HL-60 (cell line): ENCODE data around the gene ANKS1A.

ENCODE experiments used
- CTCF ChIP-seq: IDR thresholded peaks from one replicate; pipeline ENCODE4 v1.5.1; 2011; ENCODE audit warnings: low read length, control low read depth, inconsistent platforms; ENCODE audit not compliant: insufficient read depth
- POLR2AphosphoS5 ChIP-seq: IDR thresholded peaks from 2 replicates; pipeline ENCODE4 v1.6.1; 2012; ENCODE audit warnings: low read depth
- REST ChIP-seq: IDR thresholded peaks from 2 replicates; pipeline ENCODE4 v1.6.1; 2012; ENCODE audit warnings: low read depth; ENCODE audit not compliant: insufficient replicate concordance

- TF ChIP-seq CTCF (no peak), REST (no peak), POLR2AphosphoS5 (no peak)
Observed at GRCh38 chr6:34990971-34991560, 102.0 kb downstream of the ANKS1A start.
